PC-3 (cell line): ENCODE results near the gene AATF. TPM values are rescaled to one million over a fixed set of nuclear protein-coding genes. Genes with fewer than 3 reads are reported as not detected.

Experiments
- ATAC-seq: fragments of 200-7000 bp; cut with Tn5 transposase; 2 replicates; pipeline ENCODE4 v1.9.1; 2020; ENCODE audit warnings: mild to moderate bottlenecking, moderate library complexity
- BruUV-seq: library from RNA; stranded (reverse); fragments of 400-500 nt; replicated peaks from 2 replicates; lab custom pipeline; 2021; lab: Mats Ljungman, UMichigan
- CTCF ChIA-PET: fragments of 300-600 bp; sonication (Branson Sonifier 250); formaldehyde crosslinking; loops from one replicate; lab custom pipeline; 2022; ENCODE audit warnings: antibody characterized with exemption; lab: Charles Lee
- POLR2A ChIA-PET: fragments of 300-600 bp; sonication (Branson Sonifier 250); formaldehyde crosslinking; loops from one replicate; lab custom pipeline; 2022; ENCODE audit warnings: antibody characterized with exemption; ENCODE audit not compliant: unreplicated experiment; lab: Charles Lee
- DNase-seq: peaks from one replicate; pipeline ENCODE4 v3.0.0-alpha.2; 2015
- H2AFZ ChIP-seq: fragments of 300-600 bp; sonication (generic); 2 replicates; pipeline ENCODE4 v1.6.0; 2016; ENCODE audit warnings: antibody characterized with exemption, low read length
- H3F3A ChIP-seq: fragments of 300-600 bp; sonication (generic); one replicate; pipeline ENCODE4 v1.6.0; 2017; ENCODE audit warnings: antibody characterized with exemption, low read length, control low read depth, mild to moderate bottlenecking; ENCODE audit not compliant: unreplicated experiment
- H3K27ac ChIP-seq: fragments of 300-600 bp; sonication (generic); 2 replicates; pipeline ENCODE4 v1.5.1; 2016; ENCODE audit warnings: mild to moderate bottlenecking, low read length
- H3K27me3 ChIP-seq: fragments of 300-600 bp; sonication (generic); 2 replicates; pipeline ENCODE4 v1.6.1; 2016; ENCODE audit warnings: low read length, mixed read lengths
- H3K36me3 ChIP-seq: fragments of 300-600 bp; sonication (generic); 2 replicates; pipeline ENCODE4 v1.6.1; 2016; ENCODE audit warnings: low read depth, mixed run types, low read length, mixed read lengths
- H3K4me1 ChIP-seq: fragments of 300-600 bp; sonication (generic); 2 replicates; pipeline ENCODE4 v1.5.1; 2016; ENCODE audit warnings: low read length; ENCODE audit not compliant: insufficient read depth
- H3K4me2 ChIP-seq: fragments of 300-600 bp; sonication (generic); 2 replicates; pipeline ENCODE4 v1.6.0; 2016; ENCODE audit warnings: low read length
- H3K4me3 ChIP-seq: fragments of 300-600 bp; sonication (generic); 2 replicates; pipeline ENCODE4 v1.5.1; 2016; ENCODE audit warnings: mild to moderate bottlenecking, low read length, mixed read lengths
- H3K79me2 ChIP-seq: fragments of 300-600 bp; sonication (generic); 2 replicates; pipeline ENCODE4 v1.6.1; 2017; ENCODE audit warnings: low read length, mixed read lengths
- H3K9ac ChIP-seq: fragments of 300-600 bp; sonication (generic); 2 replicates; pipeline ENCODE4 v1.6.0; 2016; ENCODE audit warnings: mild to moderate bottlenecking, low read length
- H3K9me2 ChIP-seq: fragments of 300-600 bp; sonication (generic); replicated peaks from 2 replicates; pipeline ENCODE4 v1.6.1; 2016; ENCODE audit warnings: mixed run types, low read length, mixed read lengths
- H3K9me3 ChIP-seq: fragments of 300-600 bp; sonication (generic); 2 replicates; pipeline ENCODE4 v1.6.1; 2016; ENCODE audit warnings: low read length, mixed read lengths
- H4K20me1 ChIP-seq: fragments of 300-600 bp; sonication (generic); 2 replicates; pipeline ENCODE4 v1.6.1; 2016; ENCODE audit warnings: low read length, mixed read lengths
- CTCF ChIP-seq: fragments of 300-600 bp; sonication (generic); conservative IDR thresholded peaks from 2 replicates; pipeline ENCODE4 v1.5.1; 2017; ENCODE audit warnings: antibody characterized with exemption, low read depth, mild to moderate bottlenecking, low read length
- EZH2 ChIP-seq: fragments of 300-600 bp; sonication (generic); IDR thresholded peaks from one replicate; pipeline ENCODE4 v1.6.1; 2017; ENCODE audit warnings: antibody characterized with exemption, mild to moderate bottlenecking, low read length; ENCODE audit not compliant: unreplicated experiment
- EZH2phosphoT487 ChIP-seq: fragments of 300-600 bp; sonication (generic); IDR thresholded peaks from 2 replicates; pipeline ENCODE4 v1.6.1; 2018; ENCODE audit warnings: mild to moderate bottlenecking, antibody characterized with exemption, low read length, borderline replicate concordance
- intact Hi-C: fragments of 100-400 bp; cut with micrococcal nuclease; formaldehyde crosslinking; loops from 2 replicates; pipeline ENCODE4 v1.9.0; 2023
- total RNA-seq: library from RNA; depleted of rRNA; stranded (reverse); fragments of >200 nt; gene quantifications from 2 replicates; pipeline ENCODE4 v1.2.3, GENCODE V29; 2014

The AATF gene
- total RNA-seq, 1 experiment from 2014 or later = 25.5 TPM

- TF ChIP-seq CTCF (no peak), EZH2phosphoT487 (no peak)
- no TSS peak for BruUV-seq
- no peak overlapping the region for H3K9ac ChIP-seq
- H3K36me3 ChIP-seq = no peaks in the 10 kb centered on the region
- ChIA-PET CTCF (no interaction called here), POLR2A (no interaction called here)
- H3K27me3 ChIP-seq = peaks cover 8% of the 10 kb centered on the region; the same call in 1 of the 2 replicates
- no peaks in the 10 kb centered on the region for H3K79me2 ChIP-seq
- H4K20me1 ChIP-seq = no peaks in the 10 kb centered on the region
- no peak for ATAC-seq
- no peak for DNase-seq
- no peak overlapping the region for H3K4me3 ChIP-seq
- intact Hi-C loops = no loop called here
- H3K27ac ChIP-seq = no peak overlapping the region
- no peaks in the 10 kb centered on the region for H3K9me2 ChIP-seq
- no peaks in the 10 kb centered on the region for H3F3A ChIP-seq
- no peaks in the 10 kb centered on the region for H3K4me1 ChIP-seq
- H2AFZ ChIP-seq = no peak overlapping the region
- H3K9me3 ChIP-seq = no peaks in the 10 kb centered on the region
- H3K4me2 ChIP-seq = no peak overlapping the region
These were observed 23.5 kb downstream of the AATF start for GRCh38 chr17:36972186-36972700.

GRCh38 chr17:36972905-36973304 is 24.2 kb downstream of the AATF start:
- no TSS peak for BruUV-seq
- POLR2A ChIA-PET = no interaction called here
- CTCF ChIA-PET = no interaction called here

More at GRCh38 chr17:36972905-36973304, 24.2 kb downstream of the AATF start:
- Histone ChIP-seq H3K9me3 (no peaks in the 10 kb centered on the region), H2AFZ (no peak overlapping the region), H3K4me3 (no peak overlapping the region), H4K20me1 (no peaks in the 10 kb centered on the region), H3K27me3 (peaks cover 8% of the 10 kb centered on the region; the same call in 1 of the 2 replicates), H3F3A (no peaks in the 10 kb centered on the region), H3K9me2 (no peaks in the 10 kb centered on the region), H3K79me2 (no peaks in the 10 kb centered on the region), H3K36me3 (no peaks in the 10 kb centered on the region), H3K4me1 (no peaks in the 10 kb centered on the region), H3K9ac (no peak overlapping the region), H3K27ac (no peak overlapping the region), H3K4me2 (no peak overlapping the region)
- ATAC-seq (no peak), DNase-seq (no peak)
- intact Hi-C loops = no loop called here
- TF ChIP-seq EZH2phosphoT487 (no peak), EZH2 (no peak), CTCF (no peak)
